Measurements from ENCODE around the gene KCNA10.

DNA sequence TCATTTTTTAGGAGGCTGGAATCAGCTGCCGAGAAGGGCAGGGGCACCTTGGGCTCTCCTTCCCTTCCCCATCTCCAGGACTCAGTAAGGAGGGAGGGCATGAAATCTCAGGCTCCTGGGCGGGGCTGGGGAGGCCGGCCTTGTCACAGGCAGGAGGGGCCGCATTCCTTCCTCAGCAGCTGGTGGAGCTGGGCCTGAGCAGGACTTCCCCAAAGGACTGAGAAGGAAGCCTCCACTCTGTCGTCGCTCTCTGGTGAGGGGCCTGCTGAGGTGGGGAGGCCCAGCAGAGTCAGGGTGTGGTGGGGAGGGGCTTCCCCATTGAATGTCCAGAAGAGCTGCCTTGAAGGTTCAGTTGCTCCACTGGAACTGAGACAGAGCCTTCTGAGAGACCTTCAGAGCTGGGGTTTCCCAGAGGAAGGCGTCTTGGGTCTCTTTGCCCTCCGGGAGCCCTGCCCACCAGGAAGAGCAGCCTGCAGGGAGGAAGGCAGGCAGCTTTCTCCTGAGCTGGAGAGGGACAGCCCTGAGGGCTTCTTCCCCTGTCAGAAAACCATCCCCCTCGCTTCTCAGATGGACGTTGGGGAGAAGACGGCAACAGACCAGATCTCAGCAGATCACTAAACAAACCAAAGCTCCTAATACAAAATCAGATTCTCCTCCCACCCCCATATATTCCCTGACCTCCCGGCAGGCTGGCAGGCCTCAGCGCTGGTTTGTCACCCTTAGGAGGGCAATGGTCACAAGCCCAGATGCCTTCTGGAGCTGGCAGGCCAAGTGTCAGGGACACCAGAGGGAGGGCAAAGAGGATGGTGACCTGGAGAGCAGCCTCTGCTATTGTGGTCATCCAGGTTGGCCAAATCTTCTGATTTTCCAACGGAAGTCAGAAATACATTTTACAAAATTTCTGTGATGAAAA, 10.7 kb downstream of the KCNA10 start:
- TF ChIP-seq YY1 (IDR thresholded peaks at IDR 0.05; ENCODE audit: insufficient read depth, insufficient read length) (no peak), ZNF274 (IDR thresholded peaks at IDR 0.05; ENCODE audit: low read depth, low read length) (no peak), SUZ12 (IDR thresholded peaks at IDR 0.05; ENCODE audit: extremely low read depth, insufficient read depth, insufficient read length) (no peak)
